ENCODE results near the gene CNTNAP2. TPM values are rescaled to one million over a fixed set of nuclear protein-coding genes. Genes with fewer than 3 reads are reported as not detected.

CNTNAP2 gene
- total RNA-seq, 4 donors from 2014 or later: 0.25 to 0.89 (median 0.30) TPM; not detected in 1

DNA sequence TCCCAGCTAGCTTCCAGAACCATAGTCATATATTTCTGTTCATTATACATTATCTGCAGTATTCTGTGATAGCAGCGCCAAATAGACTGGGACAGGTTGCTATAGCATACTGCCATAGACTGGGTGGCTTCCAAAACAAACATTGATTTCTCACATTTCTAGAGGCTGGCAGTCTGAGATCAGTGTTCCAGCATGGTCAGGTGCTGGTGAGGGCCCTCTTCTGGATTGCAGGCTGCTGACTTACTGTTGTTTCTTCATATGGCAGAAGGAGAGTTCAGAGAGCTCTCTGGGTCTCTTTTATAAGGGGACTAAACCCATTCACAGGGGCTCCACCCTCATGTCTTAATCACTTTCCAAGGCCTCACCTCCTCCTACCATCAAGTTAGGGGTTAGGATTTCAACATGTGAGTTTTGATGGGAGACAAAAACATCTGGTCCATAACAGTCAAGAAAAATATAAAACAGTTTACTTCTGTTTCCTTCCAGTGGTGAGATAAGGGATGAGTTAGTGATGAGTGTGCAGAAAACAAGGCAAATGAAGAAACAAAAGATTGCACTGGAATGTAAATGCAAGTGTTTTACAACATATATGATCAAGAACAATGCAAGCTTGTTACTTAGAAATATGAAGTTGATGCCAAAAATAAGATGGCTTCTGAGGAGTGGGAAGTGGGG, 2074.9 kb downstream of the CNTNAP2 start:
- Histone ChIP-seq H3K36me3 (no peaks in the 10 kb centered on the region), H3K9me3 (no peaks in the 10 kb centered on the region), H3K4me3 (no peak overlapping the region), H3K4me1 (no peaks in the 10 kb centered on the region), H3K27ac (no peak overlapping the region), H3K27me3 (no peaks in the 10 kb centered on the region)
- no peak for DNase-seq (ENCODE audit: low spot score in 2 of 2)
- WGBS: 86% methylated on average over 1 of the region's 1 CpG
- TF ChIP-seq POLR2A (IDR thresholded peaks at IDR 0.05): no peak
- no peak for TF ChIP-seq POLR2AphosphoS5 (IDR thresholded peaks at IDR 0.05)
- TF ChIP-seq EP300 (IDR thresholded peaks at IDR 0.05): no peak
- TF ChIP-seq, protein P1, sequence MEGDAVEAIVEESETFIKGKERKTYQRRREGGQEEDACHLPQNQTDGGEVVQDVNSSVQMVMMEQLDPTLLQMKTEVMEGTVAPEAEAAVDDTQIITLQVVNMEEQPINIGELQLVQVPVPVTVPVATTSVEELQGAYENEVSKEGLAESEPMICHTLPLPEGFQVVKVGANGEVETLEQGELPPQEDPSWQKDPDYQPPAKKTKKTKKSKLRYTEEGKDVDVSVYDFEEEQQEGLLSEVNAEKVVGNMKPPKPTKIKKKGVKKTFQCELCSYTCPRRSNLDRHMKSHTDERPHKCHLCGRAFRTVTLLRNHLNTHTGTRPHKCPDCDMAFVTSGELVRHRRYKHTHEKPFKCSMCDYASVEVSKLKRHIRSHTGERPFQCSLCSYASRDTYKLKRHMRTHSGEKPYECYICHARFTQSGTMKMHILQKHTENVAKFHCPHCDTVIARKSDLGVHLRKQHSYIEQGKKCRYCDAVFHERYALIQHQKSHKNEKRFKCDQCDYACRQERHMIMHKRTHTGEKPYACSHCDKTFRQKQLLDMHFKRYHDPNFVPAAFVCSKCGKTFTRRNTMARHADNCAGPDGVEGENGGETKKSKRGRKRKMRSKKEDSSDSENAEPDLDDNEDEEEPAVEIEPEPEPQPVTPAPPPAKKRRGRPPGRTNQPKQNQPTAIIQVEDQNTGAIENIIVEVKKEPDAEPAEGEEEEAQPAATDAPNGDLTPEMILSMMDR (IDR thresholded peaks at IDR 0.05): no peak

DNA sequence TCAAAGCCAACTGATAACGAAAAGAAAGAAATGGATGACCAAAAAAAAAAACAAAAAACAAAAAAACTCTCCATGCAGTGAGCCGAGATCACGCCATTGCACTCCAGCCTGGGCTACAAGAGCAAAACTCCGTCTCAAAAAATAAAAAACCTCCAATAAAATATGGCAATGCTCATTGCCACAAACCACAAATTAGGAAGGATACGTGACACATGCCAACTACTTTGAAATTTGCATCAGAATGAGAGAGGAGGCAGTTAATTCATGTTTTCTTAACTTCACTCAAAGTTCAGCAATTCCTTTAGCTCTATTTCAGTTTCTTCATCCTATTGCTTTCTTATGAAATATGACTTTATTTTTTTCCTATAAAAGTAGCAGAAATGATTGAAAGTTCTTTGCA, 2075.9 kb downstream of the CNTNAP2 start:
- Histone ChIP-seq H3K27me3 (no peaks in the 10 kb centered on the region), H3K9me3 (no peaks in the 10 kb centered on the region), H3K27ac (no peak overlapping the region), H3K4me3 (no peak overlapping the region), H3K36me3 (no peaks in the 10 kb centered on the region), H3K4me1 (no peaks in the 10 kb centered on the region)
- TF ChIP-seq EP300 (IDR thresholded peaks at IDR 0.05) (no peak), POLR2AphosphoS5 (IDR thresholded peaks at IDR 0.05) (no peak), POLR2A (IDR thresholded peaks at IDR 0.05) (no peak)
- TF ChIP-seq, protein P1 (IDR thresholded peaks at IDR 0.05): no peak
- 67% methylated on average over 5 of the region's 5 CpGs for WGBS
- no peak for DNase-seq (ENCODE audit: low spot score in 2 of 2)

DNA sequence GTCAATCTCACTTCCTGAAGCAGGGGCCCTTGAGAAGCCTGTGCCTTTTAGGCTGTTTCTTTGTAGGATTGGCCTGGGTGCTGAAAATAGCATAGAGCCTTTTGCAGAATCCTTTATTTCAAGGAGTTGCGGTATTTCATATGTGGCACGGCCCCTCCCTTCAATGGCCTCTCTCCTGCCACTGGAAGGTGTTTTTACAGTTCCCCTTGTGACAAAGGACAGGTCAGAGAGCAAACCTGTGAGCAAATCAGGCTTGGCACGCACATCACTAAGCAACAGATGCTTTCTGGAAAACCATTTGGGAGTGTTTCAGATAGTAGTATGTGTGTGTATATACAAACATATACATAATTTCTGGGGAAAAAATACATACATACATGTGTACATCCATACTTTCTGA, 2085.4 kb downstream of the CNTNAP2 start:
- WGBS: 67% methylated on average over 3 of the region's 3 CpGs
- Histone ChIP-seq H3K27me3 (no peaks in the 10 kb centered on the region), H3K36me3 (no peaks in the 10 kb centered on the region), H3K9me3 (no peaks in the 10 kb centered on the region), H3K27ac (no peak overlapping the region), H3K4me3 (no peak overlapping the region), H3K4me1 (no peaks in the 10 kb centered on the region)
- TF ChIP-seq POLR2AphosphoS5 (IDR thresholded peaks at IDR 0.05): no peak
- TF ChIP-seq, protein P1 (IDR thresholded peaks at IDR 0.05): no peak
- TF ChIP-seq EP300 (IDR thresholded peaks at IDR 0.05): no peak
- no peak for TF ChIP-seq POLR2A (IDR thresholded peaks at IDR 0.05)
- DNase-seq (ENCODE audit: low spot score in 2 of 2): no peak

DNA sequence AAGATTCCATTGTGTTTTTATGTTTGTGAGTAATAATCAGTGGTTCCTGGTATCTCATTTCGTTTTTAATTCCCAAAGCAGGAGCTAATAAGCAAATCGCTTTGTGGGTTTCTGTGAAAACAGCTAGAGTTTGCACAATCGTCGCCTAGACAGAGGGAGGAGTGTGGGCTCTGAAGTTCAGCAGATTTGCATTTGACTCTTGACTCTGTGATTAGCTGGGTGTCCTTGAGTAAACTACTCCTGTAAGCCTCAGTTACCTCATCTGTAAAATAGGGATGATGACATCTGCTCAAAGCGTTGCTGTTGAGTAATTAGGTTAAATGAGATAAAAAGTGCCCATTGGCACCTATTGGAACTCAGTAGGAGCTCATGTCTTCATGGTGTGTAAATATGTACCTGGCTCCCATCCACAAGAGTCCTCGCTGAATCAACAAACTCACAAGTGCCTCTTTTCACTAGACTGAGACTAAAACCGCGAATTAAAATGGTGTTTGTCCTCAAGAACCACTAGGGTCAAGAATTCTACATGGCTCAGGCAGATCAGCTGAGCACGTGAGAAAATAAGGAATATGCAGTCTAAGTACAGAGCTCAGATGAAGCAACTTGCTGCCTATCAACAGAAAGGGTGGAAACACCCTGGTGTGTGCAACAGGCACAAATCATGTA, 2088.2 kb downstream of the CNTNAP2 start:
- no peaks in the 10 kb centered on the region for H3K27me3 ChIP-seq
- no peak overlapping the region for H3K4me3 ChIP-seq
- no peak overlapping the region for H3K27ac ChIP-seq
- no peaks in the 10 kb centered on the region for H3K9me3 ChIP-seq
- no peak for DNase-seq (ENCODE audit: low spot score in 2 of 2)
- TF ChIP-seq, protein P1 (IDR thresholded peaks at IDR 0.05): no peak
- TF ChIP-seq POLR2A (IDR thresholded peaks at IDR 0.05) (no peak), POLR2AphosphoS5 (IDR thresholded peaks at IDR 0.05) (no peak), EP300 (IDR thresholded peaks at IDR 0.05) (no peak)
- WGBS: 86% methylated on average over 9 of the region's 9 CpGs
- no peaks in the 10 kb centered on the region for H3K36me3 ChIP-seq
- H3K4me1 ChIP-seq: no peaks in the 10 kb centered on the region

DNA sequence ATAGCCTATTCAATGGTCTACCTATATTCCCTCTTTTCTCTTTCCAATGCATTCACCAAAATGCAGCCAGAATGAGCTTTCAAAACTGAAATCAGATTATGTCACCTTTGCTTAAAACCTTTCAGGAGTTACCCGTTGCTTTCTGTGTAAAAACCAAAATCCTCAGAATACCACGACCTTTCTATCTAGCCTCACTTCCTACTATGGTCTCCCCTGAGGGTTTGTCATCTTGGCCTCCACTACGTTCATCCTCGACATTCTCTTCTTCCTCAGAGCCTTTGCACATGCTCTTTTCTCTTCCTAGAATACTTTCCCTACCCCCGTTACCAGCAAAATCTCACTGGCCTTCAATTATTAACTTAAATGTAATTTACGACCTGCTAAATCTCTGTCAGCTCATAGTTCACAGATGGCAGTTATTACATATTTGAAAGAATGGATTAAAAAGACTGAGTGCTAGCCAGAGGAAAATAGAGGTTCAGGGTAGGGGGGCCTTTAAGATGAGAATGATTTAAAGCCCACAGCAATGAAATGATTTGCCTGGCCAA, 2093.1 kb downstream of the CNTNAP2 start:
- DNase-seq (ENCODE audit: low spot score in 2 of 2): no peak
- Histone ChIP-seq H3K4me3 (no peak overlapping the region), H3K27ac (no peak overlapping the region), H3K36me3 (no peaks in the 10 kb centered on the region), H3K9me3 (no peaks in the 10 kb centered on the region), H3K27me3 (no peaks in the 10 kb centered on the region), H3K4me1 (peaks cover 12% of the 10 kb centered on the region)
- 70% methylated on average over 6 of the region's 6 CpGs for WGBS
- TF ChIP-seq, protein P1 (IDR thresholded peaks at IDR 0.05): no peak
- TF ChIP-seq EP300 (IDR thresholded peaks at IDR 0.05) (no peak), POLR2A (IDR thresholded peaks at IDR 0.05) (no peak), POLR2AphosphoS5 (IDR thresholded peaks at IDR 0.05) (no peak)

Measured in suprapubic skin (tissue), 4 donors.